ENCODE data around the gene ANGPTL5. TPM values are rescaled to one million over a fixed set of nuclear protein-coding genes. Genes with fewer than 3 reads are reported as not detected.
A peak's percentile ranks its signal among the peaks of the same experiment; 100 is the strongest.

The ANGPTL5 gene
- polyA plus RNA-seq, 4 donors: 0.10 to 0.18 TPM; not detected in 2

GRCh38 chr11:101914341-101914737 lies 2.0 kb downstream of the ANGPTL5 start:
- H3K36me3 ChIP-seq (ENCODE audit: control insufficient read depth in 3 of 3, insufficient read depth in 2 of 3, low read depth in 1 of 3, low read length in 3 of 3): no peaks in the 10 kb centered on the region
- FAIRE-seq: no peak
- peak overlapping the region in 2 of 3 donors; percentile 68 to 95 for H3K27ac ChIP-seq (ENCODE audit: low read depth in 1 of 3, low read length in 2 of 3)
- no peaks in the 10 kb centered on the region for H3K27me3 ChIP-seq (ENCODE audit: control insufficient read depth in 3 of 3, insufficient read depth in 3 of 3, low read length in 3 of 3)
- peaks cover 0 to 5% (median 2%) of the 10 kb centered on the region in 3 donors for H3K4me1 ChIP-seq (ENCODE audit: control insufficient read depth in 3 of 3, insufficient read depth in 2 of 3, low read depth in 1 of 3, low read length in 2 of 3)
- 11 to 18% (median 16%) methylated on average over 6 of the region's 6 CpGs for WGBS, 3 donors
- no peaks in the 10 kb centered on the region for H3K9me3 ChIP-seq (ENCODE audit: control insufficient read depth in 2 of 2, insufficient read depth in 1 of 2, low read depth in 1 of 2, low read length in 1 of 2)
- peak overlapping the region in 2 of 3 donors; percentile 57 to 84 for H3K4me3 ChIP-seq (ENCODE audit: low read depth in 1 of 3, low read length in 3 of 3)
- DNase-seq: no peak

- Histone ChIP-seq H3K9me3 (ENCODE audit: control insufficient read depth in 2 of 2, insufficient read depth in 1 of 2, low read depth in 1 of 2, low read length in 1 of 2) (no peaks in the 10 kb centered on the region), H3K4me1 (ENCODE audit: control insufficient read depth in 3 of 3, insufficient read depth in 2 of 3, low read depth in 1 of 3, low read length in 2 of 3) (peaks cover 0 to 5% (median 2%) of the 10 kb centered on the region in 3 donors), H3K36me3 (ENCODE audit: control insufficient read depth in 3 of 3, insufficient read depth in 2 of 3, low read depth in 1 of 3, low read length in 3 of 3) (no peaks in the 10 kb centered on the region), H3K27ac (ENCODE audit: low read depth in 1 of 3, low read length in 2 of 3) (no peak overlapping the region), H3K4me3 (ENCODE audit: low read depth in 1 of 3, low read length in 3 of 3) (no peak overlapping the region), H3K27me3 (ENCODE audit: control insufficient read depth in 3 of 3, insufficient read depth in 3 of 3, low read length in 3 of 3) (no peaks in the 10 kb centered on the region)
- FAIRE-seq: no peak
- WGBS, 3 donors: 74 to 82% (median 75%) methylated on average over 5 of the region's 5 CpGs
- DNase-seq: no peak
Measured at GRCh38 chr11:101913656-101914055, 2.7 kb downstream of the ANGPTL5 start.

- H3K9me3 ChIP-seq (ENCODE audit: control insufficient read depth in 2 of 2, insufficient read depth in 1 of 2, low read depth in 1 of 2, low read length in 1 of 2): no peaks in the 10 kb centered on the region
- peaks cover 0 to 5% (median 2%) of the 10 kb centered on the region in 3 donors for H3K4me1 ChIP-seq (ENCODE audit: control insufficient read depth in 3 of 3, insufficient read depth in 2 of 3, low read depth in 1 of 3, low read length in 2 of 3)
- H3K36me3 ChIP-seq (ENCODE audit: control insufficient read depth in 3 of 3, insufficient read depth in 2 of 3, low read depth in 1 of 3, low read length in 3 of 3): no peaks in the 10 kb centered on the region
- no peak overlapping the region for H3K4me3 ChIP-seq (ENCODE audit: low read depth in 1 of 3, low read length in 3 of 3)
- DNase-seq: no peak
- H3K27me3 ChIP-seq (ENCODE audit: control insufficient read depth in 3 of 3, insufficient read depth in 3 of 3, low read length in 3 of 3): no peaks in the 10 kb centered on the region
- 25 to 40% (median 38%) methylated on average over 3 of the region's 3 CpGs for WGBS, 3 donors
- no peak overlapping the region for H3K27ac ChIP-seq (ENCODE audit: low read depth in 1 of 3, low read length in 2 of 3)
- FAIRE-seq: no peak
Measured at GRCh38 chr11:101912823-101913284, 3.5 kb downstream of the ANGPTL5 start.

DNA sequence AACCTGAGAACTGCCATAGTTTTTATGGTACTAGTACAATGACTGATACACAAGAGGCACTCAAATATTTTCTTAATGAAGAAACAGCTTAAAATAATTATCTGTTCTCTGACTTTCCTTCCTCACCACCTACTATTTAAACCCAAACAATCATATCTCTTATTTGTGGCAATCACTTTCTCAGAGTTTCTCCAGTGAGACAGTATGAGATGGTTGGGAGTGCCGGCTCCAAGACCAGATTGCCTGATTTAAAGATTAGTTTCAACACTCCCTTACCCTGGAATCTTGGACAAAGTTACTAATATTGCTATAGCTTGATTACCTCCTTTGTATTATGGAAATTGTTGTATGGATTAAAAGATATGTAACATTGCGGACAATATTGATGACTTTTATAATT lies 7.2 kb downstream of the ANGPTL5 start:
- Histone ChIP-seq H3K9me3 (ENCODE audit: control insufficient read depth in 2 of 2, insufficient read depth in 1 of 2, low read depth in 1 of 2, low read length in 1 of 2) (no peaks in the 10 kb centered on the region), H3K27ac (ENCODE audit: low read depth in 1 of 3, low read length in 2 of 3) (no peak overlapping the region), H3K27me3 (ENCODE audit: control insufficient read depth in 3 of 3, insufficient read depth in 3 of 3, low read length in 3 of 3) (no peaks in the 10 kb centered on the region), H3K4me3 (ENCODE audit: low read depth in 1 of 3, low read length in 3 of 3) (no peak overlapping the region), H3K4me1 (ENCODE audit: control insufficient read depth in 3 of 3, insufficient read depth in 2 of 3, low read depth in 1 of 3, low read length in 2 of 3) (no peaks in the 10 kb centered on the region), H3K36me3 (ENCODE audit: control insufficient read depth in 3 of 3, insufficient read depth in 2 of 3, low read depth in 1 of 3, low read length in 3 of 3) (no peaks in the 10 kb centered on the region)
- WGBS, 3 donors: 74 to 81% (median 81%) methylated on average over 2 of the region's 2 CpGs
- no peak for FAIRE-seq
- no peak for DNase-seq

GRCh38 chr11:101907815-101908214 lies 8.5 kb downstream of the ANGPTL5 start:
- DNase-seq: no peak
- Histone ChIP-seq H3K4me3 (ENCODE audit: low read depth in 1 of 3, low read length in 3 of 3) (no peak overlapping the region), H3K9me3 (ENCODE audit: control insufficient read depth in 2 of 2, insufficient read depth in 1 of 2, low read depth in 1 of 2, low read length in 1 of 2) (no peaks in the 10 kb centered on the region), H3K4me1 (ENCODE audit: control insufficient read depth in 3 of 3, insufficient read depth in 2 of 3, low read depth in 1 of 3, low read length in 2 of 3) (no peaks in the 10 kb centered on the region), H3K27ac (ENCODE audit: low read depth in 1 of 3, low read length in 2 of 3) (no peak overlapping the region), H3K27me3 (ENCODE audit: control insufficient read depth in 3 of 3, insufficient read depth in 3 of 3, low read length in 3 of 3) (no peaks in the 10 kb centered on the region), H3K36me3 (ENCODE audit: control insufficient read depth in 3 of 3, insufficient read depth in 2 of 3, low read depth in 1 of 3, low read length in 3 of 3) (no peaks in the 10 kb centered on the region)
- no peak for FAIRE-seq
- WGBS, 3 donors: 84 to 96% (median 90%) methylated on average over 1 of the region's 1 CpG

- Histone ChIP-seq H3K27me3 (ENCODE audit: control insufficient read depth in 3 of 3, insufficient read depth in 3 of 3, low read length in 3 of 3) (no peaks in the 10 kb centered on the region), H3K9me3 (ENCODE audit: control insufficient read depth in 2 of 2, insufficient read depth in 1 of 2, low read depth in 1 of 2, low read length in 1 of 2) (no peaks in the 10 kb centered on the region), H3K4me1 (ENCODE audit: control insufficient read depth in 3 of 3, insufficient read depth in 2 of 3, low read depth in 1 of 3, low read length in 2 of 3) (no peaks in the 10 kb centered on the region), H3K27ac (ENCODE audit: low read depth in 1 of 3, low read length in 2 of 3) (no peak overlapping the region), H3K36me3 (ENCODE audit: control insufficient read depth in 3 of 3, insufficient read depth in 2 of 3, low read depth in 1 of 3, low read length in 3 of 3) (no peaks in the 10 kb centered on the region), H3K4me3 (ENCODE audit: low read depth in 1 of 3, low read length in 3 of 3) (no peak overlapping the region)
- FAIRE-seq: no peak
- no peak for DNase-seq
- 21 to 40% (median 26%) methylated on average over 1 of the region's 1 CpG for WGBS, 3 donors
Measured at GRCh38 chr11:101894505-101894904, 21.8 kb downstream of the ANGPTL5 start.

DNA sequence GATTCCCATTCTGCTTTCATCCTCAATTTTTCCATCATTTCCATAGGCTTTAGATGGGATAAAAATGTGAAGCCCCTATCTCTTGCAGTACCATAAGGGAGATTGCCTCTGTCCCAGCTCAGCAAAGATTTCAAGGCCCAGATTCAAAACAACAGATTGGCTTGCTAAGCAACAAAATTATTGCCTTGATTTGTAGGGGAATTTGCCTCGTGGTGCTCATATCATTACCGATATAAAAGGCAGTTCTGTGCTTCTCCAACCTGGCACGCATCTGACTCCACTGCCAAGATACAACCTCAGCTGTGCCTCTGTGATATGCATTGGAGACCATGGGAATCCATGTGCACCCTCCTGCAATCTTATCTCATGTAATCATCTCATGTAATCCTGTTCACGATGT lies 26.6 kb downstream of the ANGPTL5 start:
- Histone ChIP-seq H3K4me3 (ENCODE audit: low read depth in 1 of 3, low read length in 3 of 3) (no peak overlapping the region), H3K36me3 (ENCODE audit: control insufficient read depth in 3 of 3, insufficient read depth in 2 of 3, low read depth in 1 of 3, low read length in 3 of 3) (no peaks in the 10 kb centered on the region), H3K27me3 (ENCODE audit: control insufficient read depth in 3 of 3, insufficient read depth in 3 of 3, low read length in 3 of 3) (no peaks in the 10 kb centered on the region), H3K9me3 (ENCODE audit: control insufficient read depth in 2 of 2, insufficient read depth in 1 of 2, low read depth in 1 of 2, low read length in 1 of 2) (no peaks in the 10 kb centered on the region), H3K4me1 (ENCODE audit: control insufficient read depth in 3 of 3, insufficient read depth in 2 of 3, low read depth in 1 of 3, low read length in 2 of 3) (no peaks in the 10 kb centered on the region), H3K27ac (ENCODE audit: low read depth in 1 of 3, low read length in 2 of 3) (no peak overlapping the region)
- FAIRE-seq: no peak
- no peak for DNase-seq
- WGBS, 3 donors: 48 to 79% (median 59%) methylated on average over 4 of the region's 4 CpGs

- H3K4me1 ChIP-seq (ENCODE audit: control insufficient read depth in 3 of 3, insufficient read depth in 2 of 3, low read depth in 1 of 3, low read length in 2 of 3): no peaks in the 10 kb centered on the region
- no peaks in the 10 kb centered on the region for H3K27me3 ChIP-seq (ENCODE audit: control insufficient read depth in 3 of 3, insufficient read depth in 3 of 3, low read length in 3 of 3)
- WGBS, 3 donors: 80 to 82% (median 81%) methylated on average over 4 of the region's 4 CpGs
- H3K36me3 ChIP-seq (ENCODE audit: control insufficient read depth in 3 of 3, insufficient read depth in 2 of 3, low read depth in 1 of 3, low read length in 3 of 3): no peaks in the 10 kb centered on the region
- no peak overlapping the region for H3K4me3 ChIP-seq (ENCODE audit: low read depth in 1 of 3, low read length in 3 of 3)
- no peak for DNase-seq
- FAIRE-seq: no peak
- no peaks in the 10 kb centered on the region for H3K9me3 ChIP-seq (ENCODE audit: control insufficient read depth in 2 of 2, insufficient read depth in 1 of 2, low read depth in 1 of 2, low read length in 1 of 2)
- no peak overlapping the region for H3K27ac ChIP-seq (ENCODE audit: low read depth in 1 of 3, low read length in 2 of 3)
Measured at GRCh38 chr11:101885631-101886030, 30.7 kb downstream of the ANGPTL5 start.

DNA sequence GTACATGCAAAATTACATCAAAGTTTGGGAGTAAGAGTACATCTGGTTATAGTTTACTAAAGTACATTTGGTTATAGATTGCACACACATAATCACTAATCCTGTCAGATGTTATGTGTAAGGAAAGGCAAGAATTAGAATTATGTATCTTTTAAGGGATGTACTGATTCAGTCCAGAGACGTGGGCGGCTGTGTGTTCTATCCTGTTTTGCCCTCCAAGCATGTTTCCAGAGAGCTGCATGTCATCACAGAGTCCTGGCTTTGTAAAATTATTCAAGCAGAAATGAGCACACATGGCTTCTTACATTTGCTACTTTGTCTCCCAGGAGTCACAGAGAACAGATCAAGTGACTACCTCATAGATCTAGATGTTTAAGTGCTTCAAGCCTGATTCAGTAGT lies 34.7 kb downstream of the ANGPTL5 start:
- Histone ChIP-seq H3K9me3 (ENCODE audit: control insufficient read depth in 2 of 2, insufficient read depth in 1 of 2, low read depth in 1 of 2, low read length in 1 of 2) (no peaks in the 10 kb centered on the region), H3K4me1 (ENCODE audit: control insufficient read depth in 3 of 3, insufficient read depth in 2 of 3, low read depth in 1 of 3, low read length in 2 of 3) (no peaks in the 10 kb centered on the region), H3K36me3 (ENCODE audit: control insufficient read depth in 3 of 3, insufficient read depth in 2 of 3, low read depth in 1 of 3, low read length in 3 of 3) (no peaks in the 10 kb centered on the region), H3K27ac (ENCODE audit: low read depth in 1 of 3, low read length in 2 of 3) (no peak overlapping the region), H3K27me3 (ENCODE audit: control insufficient read depth in 3 of 3, insufficient read depth in 3 of 3, low read length in 3 of 3) (no peaks in the 10 kb centered on the region), H3K4me3 (ENCODE audit: low read depth in 1 of 3, low read length in 3 of 3) (no peak overlapping the region)
- DNase-seq: no peak
- no peak for FAIRE-seq
- WGBS, 3 donors: 89 to 94% (median 93%) methylated on average over 2 of the region's 2 CpGs

Data from small intestine (tissue), 7 donors.